IPS DF 4.7 (cell line): Measurements from ENCODE around the gene MTHFSD.

ENCODE experiments used
- DNase-seq: peaks from one replicate; pipeline ENCODE4 v3.0.0-alpha.2; 2013; ENCODE audit warnings: low spot score; ENCODE audit errors: extremely low read depth

Gene MTHFSD

GRCh38 chr16:86514481-86515376 is 40.3 kb downstream of the MTHFSD start:
- DNase-seq, result no peak

DNA sequence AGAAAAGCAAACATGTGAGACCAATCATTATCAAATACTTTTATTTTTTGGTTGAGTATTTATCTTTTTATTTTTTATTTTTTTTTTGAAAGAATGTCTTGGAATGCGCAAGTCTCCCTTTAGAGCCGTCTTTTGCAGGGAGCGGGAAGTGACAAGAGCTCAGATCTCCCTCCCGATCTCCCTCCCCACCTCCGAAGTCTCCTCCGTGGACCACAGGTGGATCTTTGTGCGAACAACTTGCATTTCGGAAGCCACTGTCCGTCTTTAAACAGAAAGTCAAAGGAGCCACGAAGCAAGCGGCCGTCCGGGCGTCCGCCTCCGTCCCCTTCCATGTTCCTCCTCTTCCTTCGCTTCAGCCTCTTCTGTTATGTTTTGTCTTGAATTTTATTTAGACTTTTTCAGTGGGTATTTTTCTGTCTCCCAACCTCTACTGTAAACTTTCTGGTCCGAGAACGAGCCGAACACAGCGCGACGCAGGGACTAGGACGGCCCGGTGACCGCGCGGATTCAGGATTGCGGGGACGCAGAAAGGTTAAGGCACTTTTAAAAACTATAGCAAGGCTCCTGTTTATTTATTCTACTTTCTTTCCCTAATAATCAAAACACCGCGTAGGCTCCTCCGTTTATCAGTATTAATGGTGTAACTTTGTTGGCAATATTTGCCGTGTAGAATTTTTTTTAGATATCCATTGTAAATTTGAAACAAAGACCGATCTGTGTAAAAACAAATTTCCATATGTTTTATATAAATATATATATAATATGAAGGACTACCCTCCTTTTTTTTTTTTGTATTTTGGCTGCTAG is 41.4 kb downstream of the MTHFSD start:
- no peak for DNase-seq

DNA sequence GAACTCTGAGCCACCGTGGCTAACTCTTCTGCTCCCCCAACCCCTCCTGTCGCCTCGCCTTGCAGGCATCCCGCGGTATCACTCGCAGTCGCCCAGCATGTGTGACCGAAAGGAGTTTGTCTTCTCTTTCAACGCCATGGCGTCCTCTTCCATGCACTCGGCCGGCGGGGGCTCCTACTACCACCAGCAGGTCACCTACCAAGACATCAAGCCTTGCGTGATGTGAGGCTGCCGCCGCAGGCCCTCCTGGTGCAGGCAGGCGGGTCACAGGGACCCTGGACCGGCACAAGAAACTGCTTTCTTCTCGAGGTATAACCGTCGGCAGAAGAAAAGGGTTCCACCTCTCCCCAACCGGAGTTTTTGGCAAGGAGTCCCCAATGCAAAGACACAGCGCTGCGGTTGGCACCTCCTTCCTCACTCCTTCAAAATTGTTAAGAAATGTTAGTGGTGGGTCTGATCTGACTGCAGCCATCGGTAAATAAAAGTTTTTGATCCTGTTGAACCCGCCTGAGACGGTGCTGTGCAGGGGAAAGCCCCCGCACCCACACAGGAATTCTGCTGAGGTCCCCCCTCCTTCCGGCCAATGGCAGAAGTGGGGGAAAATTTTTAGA is 42.1 kb downstream of the MTHFSD start:
- DNase-seq, result no peak

DNA sequence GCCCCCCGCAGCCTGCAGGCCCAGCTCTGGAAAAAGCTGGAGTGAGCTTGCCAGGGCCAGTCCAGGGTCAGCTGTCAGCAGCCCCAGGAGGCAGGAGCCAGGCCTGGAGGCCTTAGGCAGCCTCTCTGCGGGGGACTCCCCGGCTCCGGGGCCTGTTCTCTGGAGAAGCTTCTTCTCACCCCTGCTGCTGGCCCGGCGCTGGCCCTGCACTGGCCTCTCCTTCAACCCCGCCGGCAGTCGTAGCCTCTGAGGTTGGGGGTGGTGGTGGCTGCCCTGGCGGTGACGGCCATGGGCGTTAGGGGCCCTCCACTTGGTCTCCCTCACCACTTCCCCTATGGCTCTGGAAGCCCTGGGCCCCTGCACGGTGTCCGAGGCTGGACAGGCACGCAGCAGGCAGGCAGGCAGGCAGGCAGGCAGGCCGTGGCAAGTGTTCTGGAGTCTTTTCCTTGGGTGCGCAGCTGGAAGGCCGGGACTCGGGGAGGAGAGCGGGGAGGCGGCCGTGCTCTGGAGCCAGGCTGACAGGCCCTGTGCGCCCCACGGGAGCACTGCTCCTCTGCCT is 42.7 kb downstream of the MTHFSD start:
- no peak for DNase-seq

DNA sequence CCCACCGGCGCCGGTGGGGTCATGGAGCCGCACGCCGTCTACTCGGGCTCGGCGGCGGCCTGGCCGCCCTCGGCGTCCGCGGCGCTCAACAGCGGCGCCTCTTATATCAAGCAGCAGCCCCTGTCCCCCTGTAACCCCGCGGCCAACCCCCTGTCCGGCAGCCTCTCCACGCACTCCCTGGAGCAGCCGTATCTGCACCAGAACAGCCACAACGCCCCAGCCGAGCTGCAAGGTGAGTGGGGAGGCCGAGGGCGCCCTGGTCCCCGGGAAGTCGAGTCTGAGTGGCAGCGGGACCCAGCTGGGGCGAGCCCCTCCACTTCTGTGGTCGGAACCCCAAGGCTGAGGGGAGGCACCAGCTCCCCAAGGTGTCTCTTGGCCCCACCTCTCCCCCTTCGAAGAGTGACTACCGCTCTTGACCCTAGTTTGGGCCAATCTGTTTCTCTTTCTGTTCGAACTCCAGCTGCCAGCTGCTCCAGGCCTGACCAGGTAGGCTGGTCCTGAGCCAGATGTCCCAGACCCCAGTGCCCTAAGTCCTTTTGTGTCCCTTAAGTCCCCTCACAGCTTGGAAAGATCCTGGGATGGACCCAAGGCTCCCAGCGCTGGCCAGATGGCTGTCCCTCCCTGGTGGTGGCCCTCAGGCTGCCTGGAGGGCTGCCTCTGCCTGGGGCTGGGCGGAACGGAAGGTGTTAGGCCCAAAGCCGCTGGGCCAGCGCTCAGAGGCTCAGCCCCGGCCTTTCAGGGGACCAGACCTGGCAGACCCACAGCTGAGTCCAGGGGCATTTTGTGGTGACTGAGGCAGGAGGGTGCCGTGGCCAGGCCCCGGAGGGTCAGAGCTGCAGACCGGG is 43.5 kb downstream of the MTHFSD start:
- no peak for DNase-seq

DNA sequence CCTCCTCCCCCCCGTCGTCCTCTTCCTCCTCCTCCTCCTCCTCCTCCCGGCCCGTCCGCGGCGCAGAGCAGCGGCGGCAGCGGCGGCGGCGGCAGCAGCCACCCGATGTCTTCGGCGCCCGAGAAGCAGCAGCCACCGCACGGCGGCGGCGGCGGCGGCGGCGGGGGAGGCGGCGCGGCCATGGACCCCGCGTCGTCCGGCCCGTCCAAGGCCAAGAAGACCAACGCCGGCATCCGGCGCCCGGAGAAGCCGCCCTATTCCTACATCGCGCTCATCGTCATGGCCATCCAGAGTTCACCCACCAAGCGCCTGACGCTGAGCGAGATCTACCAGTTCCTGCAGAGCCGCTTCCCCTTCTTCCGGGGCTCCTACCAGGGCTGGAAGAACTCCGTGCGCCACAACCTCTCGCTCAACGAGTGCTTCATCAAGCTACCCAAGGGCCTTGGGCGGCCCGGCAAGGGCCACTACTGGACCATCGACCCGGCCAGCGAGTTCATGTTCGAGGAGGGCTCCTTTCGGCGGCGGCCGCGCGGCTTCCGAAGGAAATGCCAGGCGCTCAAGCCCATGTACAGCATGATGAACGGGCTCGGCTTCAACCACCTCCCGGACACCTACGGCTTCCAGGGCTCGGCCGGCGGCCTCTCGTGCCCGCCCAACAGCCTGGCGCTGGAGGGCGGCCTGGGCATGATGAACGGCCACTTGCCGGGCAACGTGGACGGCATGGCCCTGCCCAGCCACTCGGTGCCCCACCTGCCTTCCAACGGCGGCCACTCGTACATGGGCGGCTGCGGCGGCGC is 44.4 kb downstream of the MTHFSD start, which contains the start of gene FOXF1:
Gene FOXF1, plus strand, starts transcription at position 63 of the 797 bp plus-strand sequence. Its CDS starts 43 bp downstream, at position 106.
- no peak for DNase-seq

- DNase-seq, result no peak
Measured at GRCh38 chr16:86509759-86510464, 45.1 kb downstream of the MTHFSD start.

DNA sequence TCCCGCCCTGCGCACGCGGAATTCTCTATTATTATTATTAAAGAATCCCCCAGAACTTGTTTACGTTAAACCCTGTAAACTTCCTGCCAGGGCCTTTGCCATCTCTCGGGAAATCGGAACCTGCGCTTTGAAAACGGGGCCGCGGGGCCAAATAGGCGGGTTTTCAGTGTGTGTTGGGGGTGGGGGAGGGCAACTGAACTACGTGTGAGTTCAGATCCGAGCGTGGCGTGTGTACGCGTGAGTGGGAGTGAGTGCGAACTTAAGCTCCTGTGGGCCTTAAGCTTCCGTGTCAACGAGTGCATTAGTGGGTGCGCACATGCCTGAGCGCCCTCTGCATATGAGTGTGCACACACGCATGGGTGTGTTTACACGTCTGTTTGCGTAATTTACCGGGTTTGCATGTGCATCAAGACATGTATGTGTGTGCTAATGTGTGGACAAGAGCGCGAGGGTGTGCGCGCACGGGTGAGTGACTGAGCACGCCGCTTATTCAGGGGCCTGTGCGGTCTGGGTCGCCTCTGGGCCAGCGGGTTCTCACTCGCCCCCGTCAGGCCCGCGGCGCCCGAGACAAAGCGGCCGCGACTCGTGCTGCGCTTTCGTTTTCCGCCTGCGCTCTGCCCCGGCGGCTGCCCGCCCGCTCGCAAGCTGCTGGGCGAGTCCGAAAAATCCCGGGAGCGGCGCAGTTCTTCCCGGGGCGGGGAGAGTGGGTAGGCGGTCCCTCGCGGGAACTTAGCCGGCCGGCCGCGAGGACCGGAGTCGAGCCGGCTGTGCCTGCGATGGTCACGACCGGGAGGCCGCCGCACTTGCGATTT is 45.9 kb downstream of the MTHFSD start:
- no peak for DNase-seq

DNA sequence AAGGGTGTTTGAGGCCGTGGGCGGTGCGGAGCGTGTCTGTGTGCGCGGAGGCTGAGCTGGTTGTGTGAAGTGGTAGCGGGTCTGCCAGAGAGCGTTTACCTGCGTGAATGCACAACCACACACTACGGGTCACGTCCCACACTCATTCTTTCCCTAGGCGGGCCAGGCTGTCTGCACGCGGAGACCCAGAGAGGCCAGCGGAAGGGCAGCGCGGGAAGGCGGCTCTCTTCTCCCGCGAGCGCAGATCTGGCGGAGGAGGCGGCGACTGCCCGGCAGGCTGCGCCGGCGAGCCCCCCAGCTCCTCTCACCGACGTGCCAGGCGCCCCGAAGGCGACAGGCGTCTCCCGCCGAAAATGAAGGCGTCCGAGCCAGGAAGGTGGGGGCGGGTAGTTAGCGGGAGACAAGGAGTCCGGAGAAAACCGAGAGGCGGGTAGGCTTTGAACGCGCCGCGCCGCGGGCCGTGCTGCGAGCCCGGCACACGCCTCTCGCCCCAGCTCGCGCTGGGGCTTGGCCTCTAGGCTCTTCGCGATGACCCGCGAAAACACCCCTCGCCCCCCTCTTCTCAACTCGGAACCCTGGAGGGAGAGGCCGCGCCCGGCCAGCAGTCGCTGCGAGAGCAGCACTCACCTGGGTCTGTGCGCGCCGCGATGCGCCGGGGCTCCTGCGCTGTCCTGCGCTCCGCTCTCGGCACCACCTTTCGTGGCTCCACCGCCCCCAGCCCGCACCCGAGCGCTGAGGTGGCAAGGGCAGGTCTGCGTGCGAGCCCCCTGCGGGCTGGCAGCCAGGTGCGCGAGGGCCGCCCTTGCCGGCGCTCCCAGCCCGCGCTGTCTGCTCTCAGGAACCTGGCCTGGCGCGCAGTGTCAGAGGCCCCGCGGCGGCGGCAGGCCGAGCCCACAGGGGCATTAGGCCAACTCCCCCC is 46.7 kb downstream of the MTHFSD start:
- no peak for DNase-seq

DNA sequence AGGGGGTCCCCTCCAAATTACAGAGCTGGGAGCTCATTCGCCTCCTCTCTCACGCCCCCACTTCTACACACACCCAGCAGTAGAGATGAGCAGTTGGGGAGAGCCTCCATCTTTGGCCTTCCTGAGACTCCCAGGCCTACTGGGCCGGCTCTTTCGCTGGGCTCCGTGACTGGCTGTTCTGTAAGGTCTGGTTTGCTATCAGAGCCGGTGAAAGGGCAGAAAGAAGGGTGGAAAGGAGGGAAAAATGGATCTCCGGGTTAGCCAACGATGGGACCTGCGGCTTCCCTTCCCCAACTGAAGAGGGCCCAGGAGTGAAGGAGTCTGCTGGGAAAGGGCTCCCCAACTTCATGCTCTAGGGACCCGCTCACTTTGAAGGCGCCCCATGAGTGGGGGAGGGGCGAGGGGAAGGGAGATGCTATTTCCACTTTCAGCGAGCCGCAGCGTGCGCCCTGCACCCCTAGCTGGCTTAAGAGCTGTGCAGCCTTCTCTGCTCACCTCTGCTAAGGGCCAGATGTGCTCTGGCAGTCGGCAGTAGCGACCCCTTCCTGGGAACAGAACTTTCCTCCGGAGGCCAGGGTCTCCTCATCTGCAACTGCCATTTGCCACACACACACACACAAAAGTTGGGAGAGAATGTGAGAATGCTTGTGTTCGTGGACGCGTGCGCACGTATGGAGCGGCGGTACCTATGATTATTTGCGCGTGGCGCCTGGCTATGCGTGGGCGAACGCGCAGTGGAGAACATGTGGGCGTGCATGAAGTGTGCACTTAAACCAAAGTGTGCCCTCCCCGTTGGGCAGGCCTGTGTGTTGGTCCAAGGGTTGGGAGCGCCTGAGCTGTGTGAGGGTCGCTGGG is 47.6 kb downstream of the MTHFSD start:
- DNase-seq, result no peak

DNA sequence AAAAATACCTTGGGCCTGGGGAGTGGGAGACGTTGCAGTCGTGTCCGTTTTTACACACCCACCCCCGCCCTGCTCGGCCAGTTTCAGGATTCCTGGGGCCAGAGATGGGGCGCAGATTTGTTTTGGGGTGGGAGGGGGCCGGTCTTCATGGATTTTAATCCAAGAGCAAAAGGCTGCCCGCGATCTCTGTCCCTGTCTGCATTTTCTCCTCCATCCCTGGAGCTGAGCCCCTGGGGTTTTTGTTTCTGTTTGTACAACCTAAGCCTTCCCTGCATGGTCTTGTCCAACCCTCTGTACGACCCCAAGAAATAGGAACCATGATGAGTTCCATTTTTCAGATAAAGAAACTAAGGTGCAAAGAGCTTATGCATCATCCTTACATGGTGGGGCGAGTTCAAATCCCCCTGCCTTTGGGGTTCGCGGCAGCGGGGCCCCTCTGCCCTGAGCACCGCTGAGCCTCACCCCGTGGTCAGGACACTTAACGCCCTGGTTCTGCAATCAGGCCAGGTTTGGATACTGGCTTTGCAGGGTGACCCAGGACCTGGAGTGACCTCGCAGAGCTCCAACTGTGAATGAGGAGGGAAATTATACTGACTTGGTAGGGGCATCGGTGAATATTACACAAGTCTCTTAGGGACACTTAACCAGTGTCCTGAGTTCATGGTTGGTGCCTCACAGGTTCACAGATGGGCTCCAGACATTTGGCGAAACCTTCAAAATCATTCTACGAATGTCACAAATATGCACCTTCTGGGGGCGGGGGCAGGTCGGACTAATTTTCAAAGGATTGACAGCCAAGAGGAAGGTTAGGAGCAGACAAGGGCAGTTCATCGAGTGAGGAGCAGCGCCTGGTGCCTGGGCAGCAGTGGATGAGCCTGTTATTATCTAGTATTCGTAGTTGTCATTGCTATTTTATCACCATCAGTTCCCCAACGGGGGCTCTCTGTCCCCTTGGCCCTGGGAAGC is 48.9 kb downstream of the MTHFSD start:
- no peak for DNase-seq

DNA sequence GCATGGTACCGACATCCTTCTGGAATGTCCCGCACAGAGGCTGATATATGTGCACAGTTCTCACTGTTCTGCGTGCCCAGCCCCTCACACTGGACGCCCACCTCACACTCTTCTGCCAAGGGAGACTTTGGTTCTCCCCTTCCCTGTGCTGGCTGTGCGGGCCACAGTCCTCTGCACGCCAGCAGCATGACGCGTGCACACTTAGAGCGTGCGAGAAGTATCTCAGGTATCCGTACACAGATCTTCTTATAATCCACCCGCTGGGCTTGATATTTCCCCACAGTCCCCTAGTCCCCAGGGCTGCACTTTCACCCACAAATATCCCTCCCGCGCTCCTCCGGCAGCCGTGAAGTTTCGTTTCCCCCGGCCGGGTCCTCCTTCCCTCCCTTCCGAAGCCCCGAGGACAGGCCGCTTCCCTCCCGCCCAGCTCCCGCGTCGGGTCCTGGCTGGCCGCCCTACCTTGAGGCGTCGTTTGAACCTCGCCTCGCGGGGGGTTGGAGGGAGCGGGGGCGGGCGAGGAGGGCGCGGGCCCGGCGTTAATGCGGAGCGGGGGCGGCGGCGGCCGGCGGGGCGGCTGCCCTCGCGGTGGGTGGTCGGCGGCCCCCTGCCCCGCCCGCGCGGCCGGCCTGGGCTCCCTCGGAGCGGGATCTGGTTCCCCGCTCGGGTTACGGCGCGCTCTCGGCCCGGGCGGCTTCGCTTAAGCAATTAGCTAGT is 49.7 kb downstream of the MTHFSD start:
- no peak for DNase-seq

DNA sequence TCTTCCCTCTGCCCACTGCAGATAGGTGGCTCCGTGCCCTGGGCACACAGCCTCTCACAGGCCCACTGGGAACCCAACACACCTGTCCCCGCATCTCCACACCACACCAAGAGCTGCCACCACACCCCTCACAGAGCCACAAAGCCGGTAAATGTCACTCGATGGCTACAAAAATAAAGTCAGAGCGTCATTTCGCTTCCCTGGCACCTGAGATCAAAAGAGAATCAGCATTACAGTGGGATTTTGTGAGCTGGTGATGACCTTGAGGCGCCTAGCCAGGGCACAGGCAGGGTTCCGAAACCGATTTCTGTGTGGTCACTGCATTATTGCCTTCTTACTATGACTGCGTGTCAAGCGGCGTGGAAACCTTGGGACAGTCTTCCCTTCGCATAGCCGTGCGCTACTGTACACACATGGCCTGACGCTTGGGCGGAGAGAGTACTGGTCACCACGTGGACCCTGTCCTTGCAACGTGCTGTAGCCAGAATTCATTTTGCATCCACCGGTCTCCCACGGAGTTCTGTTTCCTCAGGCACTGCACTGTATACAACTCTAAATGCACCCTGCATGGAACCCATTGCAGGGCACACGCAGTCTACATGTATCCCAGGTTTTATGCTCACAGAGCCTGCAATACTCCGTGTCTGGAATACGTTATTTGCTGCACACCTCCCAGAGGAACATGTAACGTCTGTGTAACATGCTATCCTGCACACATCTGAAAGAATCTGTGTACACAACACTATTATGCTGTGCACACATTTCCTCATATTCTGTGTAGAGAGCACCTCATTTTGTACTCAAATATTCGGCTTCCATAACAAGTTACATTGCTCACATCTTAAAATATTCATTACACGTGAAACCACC is 50.5 kb downstream of the MTHFSD start:
- no peak for DNase-seq

DNA sequence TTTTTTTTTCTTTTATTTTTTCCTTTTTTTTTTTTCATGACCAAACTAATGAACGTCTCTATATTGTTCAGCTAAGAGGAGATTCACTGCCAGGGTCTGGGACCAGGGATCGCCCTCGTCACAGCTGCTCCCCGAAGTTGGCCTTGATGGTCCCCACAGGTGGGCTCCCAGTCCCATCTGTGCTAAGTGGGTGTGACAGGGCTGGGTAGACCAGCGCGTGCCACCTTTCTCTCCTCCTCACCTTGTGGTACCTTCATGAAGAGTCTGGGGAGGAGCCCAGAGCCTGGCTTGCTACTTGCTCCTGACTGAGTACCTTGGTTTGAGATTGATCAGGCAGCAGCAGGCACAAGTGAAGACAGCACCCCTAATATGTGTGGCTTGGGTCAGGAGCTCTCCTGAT is 51.2 kb downstream of the MTHFSD start:
- DNase-seq, result no peak
